ENCODE results near the gene ZNF827.

The ZNF827 gene

DNA sequence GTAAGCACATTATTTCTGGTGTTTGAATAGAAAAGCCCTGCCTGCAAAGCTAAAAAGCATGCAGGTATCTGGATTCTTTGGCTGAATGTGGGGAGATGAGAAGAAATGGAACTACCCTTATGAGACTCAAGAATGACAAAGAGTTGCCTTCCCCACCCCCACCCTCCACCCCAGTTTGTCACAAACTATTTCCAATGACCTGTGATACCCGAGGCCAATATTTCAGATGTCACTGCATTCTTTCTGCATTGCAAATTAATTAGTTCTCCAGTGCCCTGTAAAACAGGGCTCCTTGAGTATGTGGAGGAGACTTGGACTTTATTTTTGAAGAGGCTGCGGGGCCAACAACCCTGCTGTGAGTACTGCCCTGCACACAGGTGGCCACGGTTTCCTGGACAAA, 116.4 kb downstream of the ZNF827 start:
- H3K4me3 Mint-ChIP-seq = no peak overlapping the region
- no peaks in the 10 kb centered on the region for H3K27me3 Mint-ChIP-seq
- peaks cover 47% of the 10 kb centered on the region for H3K36me3 Mint-ChIP-seq
- peaks cover 4% of the 10 kb centered on the region for H3K4me1 Mint-ChIP-seq (ENCODE audit: low read depth)
- H3K27ac Mint-ChIP-seq = no peak overlapping the region
- no peaks in the 10 kb centered on the region for H3K9me3 Mint-ChIP-seq (ENCODE audit: low read depth)

DNA sequence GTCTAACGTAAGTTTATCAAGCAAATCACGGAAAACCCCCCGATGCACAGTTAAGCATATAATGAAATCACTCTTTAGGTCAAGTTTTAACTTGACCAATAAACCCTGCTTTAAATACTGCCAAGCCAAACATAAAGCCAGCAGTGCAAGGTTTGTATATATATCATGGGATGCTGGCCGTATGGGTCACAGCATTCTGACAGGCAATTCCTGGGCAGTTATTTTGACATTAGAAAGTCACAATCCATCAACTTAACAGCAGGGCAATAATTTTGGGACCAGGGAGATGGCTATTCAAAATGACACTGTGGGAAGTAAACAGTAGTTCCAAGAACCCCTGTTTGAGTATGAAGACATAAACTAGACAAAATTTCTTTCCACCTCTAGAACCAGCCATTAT, 116.9 kb downstream of the ZNF827 start:
- Mint-ChIP-seq H3K4me3 (no peak overlapping the region), H3K27me3 (no peaks in the 10 kb centered on the region), H3K9me3 (ENCODE audit: low read depth) (no peaks in the 10 kb centered on the region), H3K36me3 (peaks cover 49% of the 10 kb centered on the region), H3K27ac (no peak overlapping the region), H3K4me1 (ENCODE audit: low read depth) (peaks cover 4% of the 10 kb centered on the region)

DNA sequence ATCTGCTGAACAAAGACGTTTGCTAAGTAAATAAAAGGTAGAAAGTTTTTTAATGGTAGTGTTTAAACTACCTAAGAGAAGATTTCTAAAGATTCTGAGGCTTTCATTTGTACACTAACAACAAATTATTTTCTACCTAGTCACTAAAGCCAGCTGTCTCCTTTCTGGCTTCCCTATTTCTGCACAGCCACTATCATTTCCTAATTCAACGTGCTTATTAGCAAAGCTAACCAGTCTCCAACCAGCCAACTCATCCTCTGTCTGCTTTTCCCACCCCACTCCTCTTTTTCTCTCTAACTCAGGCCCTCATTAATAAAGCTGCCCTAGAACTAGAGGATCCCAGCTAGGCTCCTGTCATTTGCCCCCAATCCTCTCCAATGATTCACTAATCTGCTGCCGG, 118.2 kb downstream of the ZNF827 start:
- Mint-ChIP-seq H3K36me3 (peaks cover 50% of the 10 kb centered on the region), H3K27me3 (no peaks in the 10 kb centered on the region), H3K27ac (peak overlapping the region; percentile 58), H3K9me3 (ENCODE audit: low read depth) (no peaks in the 10 kb centered on the region), H3K4me1 (ENCODE audit: low read depth) (peaks cover 12% of the 10 kb centered on the region), H3K4me3 (no peak overlapping the region)

DNA sequence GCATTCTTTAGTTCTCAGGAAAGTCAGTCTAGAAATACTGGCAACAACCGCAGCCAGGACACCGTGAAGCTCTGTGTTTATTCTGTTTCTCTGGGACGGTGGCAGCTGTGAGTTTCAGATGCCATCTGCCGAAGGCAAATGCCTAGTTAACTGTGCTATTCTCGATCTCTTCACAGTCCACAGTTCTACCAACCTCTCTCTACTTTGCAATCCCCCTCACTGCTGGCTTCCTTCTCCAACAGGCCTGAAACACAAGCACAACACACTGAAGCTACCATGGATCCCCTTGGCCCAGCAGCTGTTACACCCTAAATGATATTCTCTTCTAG, 118.8 kb downstream of the ZNF827 start:
- Mint-ChIP-seq H3K9me3 (ENCODE audit: low read depth) (no peaks in the 10 kb centered on the region), H3K27me3 (no peaks in the 10 kb centered on the region), H3K4me3 (no peak overlapping the region), H3K4me1 (ENCODE audit: low read depth) (peaks cover 18% of the 10 kb centered on the region), H3K36me3 (peaks cover 54% of the 10 kb centered on the region), H3K27ac (no peak overlapping the region)

DNA sequence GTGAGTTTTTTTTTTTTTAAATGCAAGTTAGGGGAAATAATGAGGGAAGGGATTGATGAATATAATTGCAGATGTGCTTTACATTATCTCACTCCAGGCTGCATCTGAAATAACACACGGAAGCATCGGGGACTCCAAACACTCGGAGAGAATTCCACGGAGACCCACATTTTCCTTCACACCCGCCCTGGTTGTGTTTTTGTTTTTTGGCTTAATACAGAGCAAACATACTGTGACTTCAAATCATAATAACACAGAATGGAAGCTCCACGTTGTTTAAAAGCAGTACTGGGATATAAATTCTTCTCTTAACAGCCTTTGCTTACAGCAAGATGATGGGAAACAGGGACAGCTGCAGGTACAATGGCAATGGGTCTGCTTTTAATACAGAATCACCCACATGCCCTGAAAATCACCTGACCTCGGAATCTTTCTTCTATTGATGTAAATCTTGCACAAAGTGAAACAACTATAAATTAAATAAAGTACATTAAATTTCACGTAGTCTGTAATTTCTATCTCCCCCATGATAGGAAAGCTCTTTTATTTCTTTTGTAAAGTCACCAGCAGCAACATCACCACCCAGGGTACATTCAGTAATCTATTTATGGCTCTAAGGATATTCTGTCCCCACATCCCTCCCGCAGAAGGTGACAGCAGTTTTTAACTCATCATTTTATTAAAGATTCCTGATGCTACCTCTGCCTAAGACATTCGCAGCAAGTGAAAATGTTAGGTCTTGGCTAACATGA, 119.3 kb downstream of the ZNF827 start:
- Mint-ChIP-seq H3K36me3 (peaks cover 54% of the 10 kb centered on the region), H3K4me1 (ENCODE audit: low read depth) (peaks cover 19% of the 10 kb centered on the region), H3K9me3 (ENCODE audit: low read depth) (no peaks in the 10 kb centered on the region), H3K4me3 (no peak overlapping the region), H3K27me3 (no peaks in the 10 kb centered on the region), H3K27ac (no peak overlapping the region)

DNA sequence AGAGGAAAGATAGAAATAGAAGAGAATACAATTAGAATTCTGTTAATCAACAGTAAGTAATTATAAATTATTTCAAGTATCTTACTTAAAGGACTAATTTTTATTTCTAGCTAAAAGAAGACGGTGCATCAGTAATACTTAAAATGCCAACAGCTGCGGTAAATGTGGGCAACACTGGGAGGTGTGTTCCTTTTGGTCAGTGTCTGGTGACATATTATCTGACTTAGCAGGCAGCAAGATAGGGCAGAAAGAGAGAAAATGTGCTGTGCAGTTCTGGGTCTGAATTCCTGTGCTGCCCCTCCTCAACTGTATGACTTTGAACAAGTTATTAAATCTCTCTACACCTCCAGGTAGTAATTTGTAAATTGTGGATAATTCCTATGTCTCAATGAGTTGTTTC, 120.6 kb downstream of the ZNF827 start:
- Mint-ChIP-seq H3K36me3 (peaks cover 57% of the 10 kb centered on the region), H3K27ac (no peak overlapping the region), H3K4me3 (no peak overlapping the region), H3K9me3 (ENCODE audit: low read depth) (no peaks in the 10 kb centered on the region), H3K4me1 (ENCODE audit: low read depth) (peaks cover 18% of the 10 kb centered on the region), H3K27me3 (no peaks in the 10 kb centered on the region)

DNA sequence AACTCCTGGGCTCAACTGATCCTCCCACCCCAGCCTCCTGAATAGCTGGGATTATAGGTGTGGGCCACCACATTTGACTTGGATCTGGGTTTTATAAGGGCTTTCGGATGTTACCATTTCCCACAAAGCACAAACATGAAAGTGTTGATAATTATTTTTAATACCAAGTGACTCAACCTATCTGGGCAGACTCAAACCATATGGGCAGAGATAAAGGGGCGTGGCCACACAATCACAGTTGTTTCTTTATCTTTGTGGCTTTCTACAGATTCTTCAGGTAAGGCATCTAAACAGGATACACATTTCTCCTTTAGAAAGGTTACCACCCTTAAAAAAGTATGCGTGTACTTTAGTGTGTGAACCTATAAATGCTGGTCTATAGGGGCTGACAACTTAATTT, 122.5 kb downstream of the ZNF827 start:
- Mint-ChIP-seq H3K27me3 (no peaks in the 10 kb centered on the region), H3K27ac (peak overlapping the region; percentile 41), H3K36me3 (peaks cover 56% of the 10 kb centered on the region), H3K9me3 (ENCODE audit: low read depth) (no peaks in the 10 kb centered on the region), H3K4me1 (ENCODE audit: low read depth) (peaks cover 19% of the 10 kb centered on the region), H3K4me3 (no peak overlapping the region)

DNA sequence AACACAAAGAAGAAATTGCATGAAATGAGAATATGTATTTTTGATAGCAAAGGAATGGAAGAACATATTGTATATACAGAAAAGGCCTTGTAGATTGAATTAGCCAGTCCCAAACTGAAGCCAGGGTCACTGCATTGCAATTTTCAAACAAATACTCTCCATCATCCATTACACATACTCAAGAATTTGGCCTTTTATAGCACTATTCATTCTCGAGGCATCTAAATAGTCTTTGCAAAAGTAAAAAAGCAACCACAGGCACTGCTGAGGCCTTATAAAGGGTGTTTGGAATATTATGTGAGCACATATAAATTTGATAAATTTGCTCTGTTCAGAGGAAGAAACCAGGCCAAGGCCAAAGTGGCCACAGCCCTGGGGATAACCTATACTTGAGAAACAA, 123.0 kb downstream of the ZNF827 start:
- Mint-ChIP-seq H3K36me3 (peaks cover 58% of the 10 kb centered on the region), H3K4me3 (no peak overlapping the region), H3K27ac (peak overlapping the region; percentile 91), H3K9me3 (ENCODE audit: low read depth) (peaks cover under 1% of the 10 kb centered on the region), H3K4me1 (ENCODE audit: low read depth) (peaks cover 19% of the 10 kb centered on the region), H3K27me3 (no peaks in the 10 kb centered on the region)

DNA sequence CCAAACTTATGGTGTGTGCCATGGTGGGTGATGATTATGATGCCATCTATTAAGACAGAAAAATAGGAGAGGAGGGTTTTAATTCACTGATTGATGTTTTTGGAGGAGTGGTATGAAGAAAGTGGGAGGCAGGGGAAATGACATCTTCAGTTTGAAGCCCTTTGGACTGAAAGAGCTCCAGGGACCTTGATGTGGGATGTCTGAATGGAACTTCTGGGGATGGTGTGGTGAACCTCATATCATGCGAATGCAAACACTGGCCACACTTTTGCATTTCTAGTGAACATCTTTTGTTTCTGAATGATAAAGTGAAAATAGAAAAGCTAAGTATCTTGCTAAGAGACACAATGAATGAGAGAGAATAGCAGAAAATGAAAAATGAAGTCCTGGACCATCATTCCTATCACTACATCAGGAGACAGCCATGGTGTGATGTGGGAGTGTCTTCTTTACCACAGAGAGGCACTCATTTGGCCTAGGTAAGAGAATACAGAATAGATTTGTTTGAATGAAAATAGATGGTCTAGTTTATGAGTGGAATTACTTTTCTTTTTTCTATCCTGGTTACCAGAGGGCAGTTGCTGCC, 123.5 kb downstream of the ZNF827 start:
- peaks cover 59% of the 10 kb centered on the region for H3K36me3 Mint-ChIP-seq

DNA sequence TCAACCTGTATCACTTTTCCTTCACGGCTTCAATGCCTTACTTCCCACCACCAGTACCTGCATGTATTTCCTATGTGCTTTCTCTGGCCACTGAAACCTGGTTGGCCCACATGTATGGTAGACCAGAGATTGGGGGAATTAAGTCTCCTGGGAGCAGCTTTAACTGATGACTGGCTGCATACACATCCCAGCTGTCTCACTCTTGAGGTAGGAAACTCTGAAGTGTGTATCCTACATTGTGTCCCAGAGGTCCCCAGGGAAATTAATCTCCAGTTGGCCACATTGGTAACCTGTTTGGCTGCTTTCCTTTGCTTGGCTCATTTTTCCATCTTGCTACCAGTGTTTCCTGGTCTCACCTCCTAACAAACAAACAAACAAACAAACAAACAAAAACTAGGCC, 124.4 kb downstream of the ZNF827 start:
- Mint-ChIP-seq H3K9me3 (ENCODE audit: low read depth) (peaks cover 3% of the 10 kb centered on the region), H3K27me3 (no peaks in the 10 kb centered on the region)

More for the DNA sequence above, 123.5 kb downstream of the ZNF827 start:
- H3K27ac Mint-ChIP-seq = peak overlapping the region; percentile 91
- H3K27me3 Mint-ChIP-seq = no peaks in the 10 kb centered on the region
- peaks cover 20% of the 10 kb centered on the region for H3K4me1 Mint-ChIP-seq (ENCODE audit: low read depth)
- H3K4me3 Mint-ChIP-seq = no peak overlapping the region
- H3K9me3 Mint-ChIP-seq (ENCODE audit: low read depth) = peaks cover 3% of the 10 kb centered on the region

DNA sequence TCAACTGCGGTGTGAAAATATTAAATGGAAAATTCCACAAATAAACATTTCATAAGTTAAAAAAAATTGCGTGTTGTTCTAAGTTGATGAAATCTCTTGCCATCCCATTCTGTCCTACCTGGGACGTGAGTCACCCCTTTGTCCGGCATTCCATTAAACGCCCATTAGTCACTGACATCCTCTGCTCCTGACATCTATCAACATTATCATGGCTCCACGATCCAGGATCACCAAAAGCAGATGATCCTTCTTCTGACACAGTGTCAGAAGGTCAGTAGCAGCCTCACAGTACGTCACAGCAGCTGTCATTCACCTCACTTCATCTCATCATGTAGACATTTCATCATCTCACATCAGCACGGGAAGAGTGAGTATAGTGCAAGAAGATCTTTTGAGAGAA, 125.7 kb downstream of the ZNF827 start:
- Mint-ChIP-seq H3K4me3 (no peak overlapping the region), H3K9me3 (ENCODE audit: low read depth) (peaks cover 3% of the 10 kb centered on the region), H3K27me3 (no peaks in the 10 kb centered on the region), H3K27ac (no peak overlapping the region), H3K4me1 (ENCODE audit: low read depth) (peaks cover 37% of the 10 kb centered on the region), H3K36me3 (peaks cover 52% of the 10 kb centered on the region)

More for the DNA sequence above, 124.4 kb downstream of the ZNF827 start:
- H3K36me3 Mint-ChIP-seq = peaks cover 57% of the 10 kb centered on the region
- no peak overlapping the region for H3K4me3 Mint-ChIP-seq
- peak overlapping the region; percentile 68 for H3K27ac Mint-ChIP-seq
- H3K4me1 Mint-ChIP-seq (ENCODE audit: low read depth) = peaks cover 26% of the 10 kb centered on the region

DNA sequence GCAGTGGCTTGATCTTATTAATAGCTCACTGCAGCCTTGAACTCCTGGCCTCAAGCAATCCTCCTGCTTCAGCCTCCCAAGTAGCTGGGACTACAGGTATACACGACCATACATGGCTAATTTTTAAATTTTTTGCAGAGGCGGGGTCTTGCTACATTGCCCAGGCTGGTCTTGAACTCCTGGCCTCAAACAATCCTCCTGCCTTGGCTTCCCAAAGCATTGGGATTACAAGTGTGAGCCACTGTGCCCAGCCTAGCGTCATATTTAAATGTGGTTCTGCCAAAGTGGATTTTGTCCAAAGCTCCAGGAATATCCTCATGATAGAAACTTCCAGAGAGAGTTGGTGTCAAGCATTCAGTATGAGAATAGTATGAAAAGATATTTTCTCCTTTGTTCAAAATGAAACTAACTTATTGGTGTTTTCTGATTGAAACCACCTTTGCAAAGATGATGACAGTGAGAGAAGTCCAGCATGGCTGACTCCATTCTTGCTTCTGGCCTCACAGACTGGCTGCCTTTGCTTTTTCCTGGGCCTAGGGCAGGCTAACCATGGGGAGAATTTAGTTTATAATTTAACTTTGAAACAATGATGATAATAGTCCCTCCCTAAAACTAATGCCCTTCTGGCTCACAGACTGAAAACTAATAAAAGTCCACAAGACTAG, 129.6 kb downstream of the ZNF827 start:
- peaks cover 43% of the 10 kb centered on the region for H3K4me1 Mint-ChIP-seq (ENCODE audit: low read depth)
- H3K27me3 Mint-ChIP-seq = no peaks in the 10 kb centered on the region
- H3K27ac Mint-ChIP-seq = peak overlapping the region; percentile 98
- peaks cover 3% of the 10 kb centered on the region for H3K9me3 Mint-ChIP-seq (ENCODE audit: low read depth)
- H3K4me3 Mint-ChIP-seq = peak overlapping the region; percentile 28
- H3K36me3 Mint-ChIP-seq = peaks cover 37% of the 10 kb centered on the region

DNA sequence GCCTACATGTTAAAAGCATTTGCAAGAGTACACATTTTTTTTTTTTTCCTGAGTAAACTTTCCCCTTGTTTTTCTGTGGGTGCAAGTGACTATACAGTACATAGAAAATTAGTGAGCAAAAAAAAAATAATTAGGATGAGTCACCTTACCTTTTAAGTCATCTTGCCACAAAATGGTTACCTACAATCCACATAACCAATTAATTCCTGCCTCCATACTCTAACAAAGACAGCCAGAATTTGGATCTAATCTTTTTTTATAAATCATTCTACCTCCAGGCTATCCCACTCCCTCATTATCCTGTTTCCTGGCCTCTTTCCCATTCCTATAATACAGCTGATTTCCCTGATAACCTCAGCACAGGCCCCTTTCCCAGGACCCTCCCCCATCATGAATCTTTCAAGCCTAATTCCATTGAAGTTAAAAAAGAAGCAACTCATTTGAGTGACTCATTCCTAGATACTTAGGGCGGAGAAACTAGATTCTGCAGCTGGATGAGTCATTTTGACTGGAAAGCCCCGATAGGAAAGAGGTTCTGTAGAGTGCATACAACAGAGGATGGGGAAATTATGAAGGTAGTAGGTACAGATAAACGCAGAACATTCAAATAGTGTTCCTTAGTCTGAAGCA, 130.5 kb downstream of the ZNF827 start:
- peaks cover 36% of the 10 kb centered on the region for H3K36me3 Mint-ChIP-seq
- peak overlapping the region; percentile 98 for H3K27ac Mint-ChIP-seq
- H3K9me3 Mint-ChIP-seq (ENCODE audit: low read depth) = peaks cover 3% of the 10 kb centered on the region
- H3K4me1 Mint-ChIP-seq (ENCODE audit: low read depth) = peaks cover 43% of the 10 kb centered on the region
- H3K27me3 Mint-ChIP-seq = no peaks in the 10 kb centered on the region
- peak overlapping the region; percentile 51 for H3K4me3 Mint-ChIP-seq

DNA sequence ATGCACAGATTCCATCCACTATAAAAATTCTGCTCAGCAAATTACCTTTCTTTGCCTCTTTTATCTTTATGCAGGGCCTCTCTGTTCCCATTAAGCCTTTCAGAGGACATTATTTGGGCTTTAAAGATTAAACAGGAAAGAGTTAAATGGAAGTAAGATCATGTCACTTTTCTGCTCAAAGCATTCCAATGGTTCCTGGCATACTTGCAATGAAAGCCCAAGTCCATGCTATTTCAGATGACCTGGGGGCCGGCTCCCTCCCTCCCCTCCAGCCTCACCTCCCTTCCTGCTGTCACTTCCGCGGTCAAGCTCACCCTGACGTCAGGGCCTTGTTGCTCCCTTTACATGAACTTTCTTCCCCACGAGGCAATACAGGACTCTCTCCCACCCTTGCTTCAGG, 133.1 kb downstream of the ZNF827 start:
- Mint-ChIP-seq H3K4me1 (ENCODE audit: low read depth) (peaks cover 45% of the 10 kb centered on the region), H3K4me3 (peak overlapping the region; percentile 7), H3K27ac (peak overlapping the region; percentile 76), H3K36me3 (peaks cover 26% of the 10 kb centered on the region), H3K9me3 (ENCODE audit: low read depth) (peaks cover 2% of the 10 kb centered on the region), H3K27me3 (no peaks in the 10 kb centered on the region)

DNA sequence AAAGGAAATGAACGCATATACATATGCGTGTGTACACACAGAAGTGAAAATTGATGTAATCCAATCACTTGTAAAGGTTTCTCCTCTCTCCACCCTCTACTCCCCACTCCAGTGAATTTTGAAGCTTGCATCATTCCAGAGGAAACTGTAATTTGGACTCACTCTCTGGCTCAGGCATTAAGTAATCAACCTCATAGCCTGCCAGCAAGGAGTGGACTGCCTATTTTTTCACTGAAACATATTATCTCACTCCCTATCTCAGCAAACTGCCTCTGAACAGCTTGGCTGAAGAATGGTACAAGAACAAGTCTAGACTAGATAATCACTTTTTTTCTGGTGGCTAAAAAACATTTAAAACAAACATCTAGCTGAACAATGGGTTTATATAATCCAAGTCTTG, 134.5 kb downstream of the ZNF827 start:
- H3K9me3 Mint-ChIP-seq (ENCODE audit: low read depth) = no peaks in the 10 kb centered on the region
- no peaks in the 10 kb centered on the region for H3K27me3 Mint-ChIP-seq
- peaks cover 18% of the 10 kb centered on the region for H3K36me3 Mint-ChIP-seq
- no peak overlapping the region for H3K4me3 Mint-ChIP-seq
- H3K27ac Mint-ChIP-seq = no peak overlapping the region
- H3K4me1 Mint-ChIP-seq (ENCODE audit: low read depth) = peaks cover 36% of the 10 kb centered on the region

Measured in activated naive CD8-positive, alpha-beta T cell (primary cell).